Stimulated activated CD4-positive, alpha-beta T cell treated with anti-CD3 and anti-CD28 coated beads, TNF-alpha, amount 100 ng/mL, for 24 hours (primary cell): ENCODE measurements around the gene CYP3A5.
A peak's percentile ranks its signal among the peaks of the same experiment; 100 is the strongest.
"Not testable (repeated sequence)": the region's sequence is repeated elsewhere in the genome, so short reads cannot be mapped to it uniquely, and the experiment has no call there.

Experiments
- DNase-seq, 3 experiments: peaks; one replicate each; pipeline ENCODE4 v3.0.0-alpha.2; 2020; ENCODE audit warnings: low read depth in 3 of 3

The CYP3A5 gene

DNA sequence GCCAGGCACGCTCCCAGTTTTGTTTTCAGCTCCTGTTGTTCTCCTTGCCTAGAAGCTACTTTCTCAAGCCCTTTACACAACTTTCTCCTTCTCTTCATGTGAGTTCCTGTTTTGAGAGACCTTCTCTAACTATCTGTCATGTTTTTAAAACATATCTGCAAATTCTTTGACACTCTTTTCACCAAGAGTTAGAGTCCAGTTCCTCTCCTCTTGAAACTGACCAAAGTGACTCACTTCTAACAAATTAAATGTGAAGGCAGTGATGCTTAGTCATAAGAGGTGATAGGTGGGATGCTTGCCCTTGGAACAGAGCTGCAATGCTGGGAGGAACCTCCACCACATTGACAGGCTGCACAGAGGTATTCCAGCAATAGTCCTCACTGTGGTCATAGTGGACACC lies 37.8 kb downstream of the CYP3A5 start:
- no peak for DNase-seq

DNA sequence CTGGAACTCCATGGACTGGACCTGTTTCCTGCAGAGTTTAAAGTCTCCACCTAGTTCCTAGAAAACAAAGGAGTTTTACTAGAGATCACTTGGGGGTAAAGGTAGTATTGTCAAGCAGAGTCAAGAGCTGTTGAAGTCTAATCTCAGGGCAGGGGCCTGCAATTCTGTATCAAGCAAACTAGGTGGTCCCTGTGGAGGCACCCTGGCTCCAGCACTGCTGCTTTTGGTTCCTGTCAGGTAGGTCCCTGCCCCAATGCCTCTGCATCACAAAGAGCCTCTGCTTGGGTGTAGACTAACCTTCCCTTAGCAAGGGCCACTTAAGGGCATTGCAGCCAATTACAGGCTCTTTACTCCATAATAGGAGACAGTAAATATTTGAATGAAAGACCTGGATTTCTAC lies 40.5 kb downstream of the CYP3A5 start:
- DNase-seq, result no peak

DNA sequence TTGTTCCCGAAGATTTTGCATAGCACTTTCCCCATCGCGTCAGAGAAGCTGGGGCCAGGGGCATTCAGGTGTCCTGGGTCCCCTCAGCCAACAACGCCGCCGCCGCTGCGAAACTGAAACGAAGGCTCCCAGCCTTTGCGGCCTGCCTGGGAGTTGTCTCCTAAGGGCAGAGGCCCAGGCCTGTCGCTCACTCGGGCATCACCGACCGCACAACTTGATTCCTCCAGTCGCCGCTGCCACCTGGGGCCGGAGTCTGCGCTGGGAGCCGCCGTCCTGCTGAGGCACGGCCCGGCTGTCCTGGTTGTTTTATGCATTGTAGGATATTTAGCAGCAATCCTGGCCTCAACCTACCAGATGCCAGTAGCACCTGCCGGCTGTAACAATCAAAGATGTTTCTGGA lies 41.1 kb downstream of the CYP3A5 start:
- no peak for DNase-seq

DNA sequence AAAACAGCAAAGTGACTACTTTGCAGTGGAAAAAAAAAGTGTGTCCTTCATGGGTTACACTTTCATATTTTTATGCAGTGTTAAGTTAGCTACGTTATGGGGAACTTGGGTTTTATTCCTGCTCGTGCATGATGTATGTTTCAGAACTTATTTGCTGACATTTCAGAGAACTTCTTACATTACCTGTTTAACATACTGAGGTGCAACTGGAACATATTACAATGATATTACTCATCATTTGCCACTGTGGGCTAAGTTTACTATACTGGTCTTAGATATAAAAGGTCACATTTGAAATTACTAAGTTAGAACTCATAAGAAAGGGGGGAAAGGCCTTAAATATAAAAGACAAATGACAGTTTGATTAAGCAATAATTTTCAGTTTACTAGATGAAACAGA lies 42.4 kb downstream of the CYP3A5 start:
- not testable (repeated sequence) for DNase-seq

DNA sequence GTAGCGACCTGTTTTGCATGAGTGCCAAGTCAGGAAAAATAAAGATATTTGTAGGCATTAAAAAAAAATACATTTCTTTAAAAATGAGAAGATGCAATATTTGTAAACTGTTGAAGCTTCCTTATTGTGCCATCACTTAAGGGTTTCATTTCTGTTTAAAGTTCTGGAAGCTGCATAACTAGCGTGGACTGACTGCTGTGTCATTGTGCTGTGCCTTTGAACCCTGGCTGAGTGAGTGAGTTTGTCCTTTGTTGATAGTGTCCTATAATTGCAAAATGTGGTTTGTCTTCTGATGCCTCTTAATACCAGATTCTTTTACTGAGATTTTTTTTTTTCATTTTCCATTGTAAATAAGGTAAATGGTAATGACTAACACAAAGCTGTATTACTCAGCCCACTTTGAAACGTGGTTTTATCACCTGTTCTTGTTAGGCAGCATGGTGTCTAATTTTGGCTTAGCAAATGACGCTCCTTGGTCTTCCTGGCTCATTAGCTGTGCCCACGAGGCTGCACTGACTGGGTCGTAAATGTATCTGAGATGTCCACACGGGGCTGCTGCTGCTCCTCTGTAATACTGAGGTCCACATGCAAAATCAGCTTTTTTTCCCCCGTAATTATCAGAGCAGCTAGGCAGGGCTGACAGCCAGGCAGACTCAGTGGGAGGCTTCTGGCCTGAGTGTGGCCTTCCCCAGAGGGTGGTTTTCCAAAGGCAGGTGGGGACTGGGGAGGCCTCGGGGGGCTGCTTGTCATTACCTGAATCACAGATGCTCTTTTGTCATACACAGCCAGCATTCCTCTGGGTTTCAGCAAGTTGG lies 48.3 kb downstream of the CYP3A5 start:
- peak in 1 of 3 experiments; percentile 54 for DNase-seq

DNA sequence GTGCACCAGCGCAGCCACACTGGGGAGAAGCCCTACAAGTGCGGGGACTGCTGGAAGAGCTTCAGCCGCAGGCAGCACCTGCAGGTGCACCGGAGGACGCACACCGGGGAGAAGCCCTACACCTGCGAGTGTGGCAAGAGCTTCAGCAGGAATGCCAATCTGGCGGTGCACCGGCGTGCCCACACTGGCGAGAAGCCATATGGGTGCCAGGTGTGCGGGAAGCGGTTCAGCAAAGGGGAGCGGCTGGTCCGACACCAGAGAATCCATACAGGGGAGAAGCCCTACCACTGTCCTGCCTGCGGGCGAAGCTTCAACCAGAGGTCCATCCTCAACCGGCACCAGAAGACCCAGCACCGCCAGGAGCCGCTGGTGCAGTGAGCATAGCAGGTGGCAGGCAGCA lies 50.2 kb downstream of the CYP3A5 start:
- DNase-seq, result no peak

DNA sequence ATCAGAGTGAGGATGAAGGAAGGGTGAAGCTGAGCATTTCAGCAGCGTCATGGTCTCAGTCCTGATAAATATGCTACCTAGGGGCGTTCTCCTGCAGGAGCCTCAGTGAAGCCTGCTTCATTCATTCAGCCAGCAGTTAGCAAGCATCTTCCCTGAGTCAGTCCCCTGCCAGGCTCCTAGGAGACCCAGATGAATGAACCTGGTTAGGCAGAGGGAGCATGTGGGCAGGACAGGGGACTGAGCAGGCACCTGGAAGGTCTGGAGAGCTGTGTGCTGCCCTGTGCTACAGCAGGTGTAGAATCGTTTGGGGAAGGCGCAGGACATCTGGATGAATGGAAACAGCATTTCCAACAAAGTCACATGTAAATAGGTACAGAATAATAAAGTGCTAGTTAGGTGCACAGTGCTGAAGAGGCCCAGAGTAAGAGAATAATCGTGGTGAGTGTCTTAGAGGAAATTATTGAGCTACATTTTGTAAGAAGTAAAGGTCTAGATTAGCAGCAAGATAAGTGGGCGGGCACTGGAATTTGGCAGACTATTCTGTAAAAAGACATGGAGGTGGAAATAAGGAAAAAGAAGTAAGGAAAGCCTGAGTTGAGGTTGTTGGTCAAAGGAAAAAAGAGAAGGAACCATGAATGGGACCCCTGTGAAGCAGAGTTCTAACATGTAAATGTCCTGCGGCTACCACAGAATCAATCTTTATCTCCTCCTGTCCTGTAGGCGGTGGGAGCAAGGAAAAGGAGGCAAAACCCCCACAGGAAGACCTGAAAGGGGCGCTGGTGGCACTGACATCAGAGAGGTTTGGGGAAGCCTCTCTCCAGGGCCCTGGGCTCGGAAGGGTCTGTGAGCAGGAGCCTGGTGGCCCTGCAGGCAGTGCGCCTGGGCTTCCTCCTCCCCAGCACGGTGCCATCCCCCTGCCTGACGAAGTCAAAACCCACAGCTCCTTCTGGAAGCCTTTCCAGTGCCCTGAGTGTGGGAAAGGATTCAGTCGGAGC lies 51.0 kb downstream of the CYP3A5 start:
- DNase-seq, result no peak

DNA sequence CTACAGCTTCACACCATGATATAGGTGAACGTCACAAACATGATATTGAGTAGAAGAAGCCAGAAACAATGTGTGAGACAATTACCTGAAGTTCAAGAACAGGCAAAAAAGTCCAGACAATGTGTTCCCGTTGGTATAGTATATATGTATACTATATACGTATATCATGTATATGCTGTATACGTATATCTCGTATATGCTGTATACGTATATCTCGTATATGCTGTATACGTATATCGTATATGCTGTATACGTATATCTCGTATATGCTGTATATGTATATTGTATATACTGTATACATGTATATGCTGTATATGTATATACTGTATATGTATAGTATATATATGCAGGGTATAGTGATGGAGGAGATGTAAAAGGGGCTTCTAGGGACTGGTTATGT lies 52.3 kb downstream of the CYP3A5 start:
- no peak for DNase-seq

DNA sequence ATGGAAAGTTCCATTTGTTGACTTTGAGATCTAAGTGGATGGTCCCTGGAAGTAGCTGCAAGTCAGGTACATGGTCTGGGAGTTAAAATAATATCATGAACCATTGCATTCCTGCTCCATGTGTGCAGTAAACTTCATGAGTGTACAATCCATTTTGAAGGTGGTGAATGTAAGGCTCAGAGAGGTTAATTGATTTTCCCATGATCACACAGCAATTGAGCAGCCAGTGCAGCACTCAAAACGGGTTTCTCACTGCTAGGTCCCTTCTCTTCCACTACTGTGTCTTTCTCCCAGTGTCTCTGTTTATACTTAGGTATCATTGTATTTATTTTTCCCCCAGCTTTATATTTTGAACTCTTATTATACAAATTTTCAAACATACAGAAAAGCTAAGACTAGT lies 53.1 kb downstream of the CYP3A5 start:
- no peak for DNase-seq

DNA sequence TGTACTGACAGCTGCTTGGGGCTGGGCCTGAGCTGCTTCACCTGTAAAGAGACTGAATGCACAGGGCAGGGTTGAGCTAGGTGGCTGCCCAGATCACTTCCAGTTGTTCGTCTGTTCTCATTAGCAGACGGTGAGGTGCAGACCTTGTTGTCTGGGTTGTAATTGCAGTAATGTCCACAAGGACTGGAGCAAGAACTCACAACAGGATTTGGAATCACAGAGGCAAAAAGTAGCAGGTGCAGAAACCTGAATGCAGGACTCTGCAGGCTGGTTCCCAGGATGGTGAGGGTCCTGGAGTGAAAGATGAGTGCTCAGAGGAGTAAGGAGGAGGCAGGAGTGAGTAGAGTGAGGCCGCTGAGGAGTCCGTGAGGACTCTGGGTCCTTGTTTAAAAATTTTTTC lies 53.8 kb downstream of the CYP3A5 start:
- DNase-seq, result no peak

DNA sequence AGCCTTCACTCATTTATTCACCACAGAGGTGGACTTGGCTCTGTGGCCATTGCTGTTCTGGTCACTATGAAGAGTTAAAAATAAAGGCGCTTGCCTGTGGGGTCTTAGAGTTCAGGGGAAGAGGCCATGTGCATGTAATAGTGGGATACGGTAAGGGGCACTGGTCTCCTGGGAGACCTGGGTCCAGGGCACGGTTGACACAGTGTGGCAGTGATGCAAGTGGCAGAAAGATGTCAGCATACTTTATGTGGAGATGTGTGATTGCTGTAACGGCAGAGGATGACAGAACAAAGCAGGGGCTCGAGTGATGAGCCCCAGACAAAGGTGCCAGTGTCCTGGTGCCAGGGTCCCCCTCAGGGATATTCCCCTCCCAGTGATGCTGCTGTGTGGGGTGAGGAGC lies 54.5 kb downstream of the CYP3A5 start:
- no peak for DNase-seq

DNA sequence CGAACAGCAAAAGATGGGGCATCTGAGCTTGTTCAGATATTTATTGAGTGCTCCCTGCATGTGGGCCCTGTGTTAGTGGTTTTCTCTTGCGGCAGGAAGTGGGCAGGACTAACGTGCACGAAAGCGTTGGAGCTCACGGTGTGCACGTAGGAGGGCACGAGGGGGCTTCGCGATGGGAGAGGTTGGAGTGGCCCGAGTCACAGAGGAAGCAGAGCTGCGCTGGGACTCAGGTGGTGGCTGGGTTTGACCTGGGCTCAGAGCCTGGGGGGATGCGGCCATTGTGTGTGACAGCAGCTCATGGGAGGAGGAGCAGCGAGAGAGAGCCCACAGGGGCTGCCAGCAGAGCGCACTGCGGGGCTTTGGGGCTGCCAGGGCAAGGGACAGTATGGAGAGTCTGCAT lies 55.3 kb downstream of the CYP3A5 start:
- DNase-seq, result peak in 2 of 3 experiments; percentile 39 to 74

DNA sequence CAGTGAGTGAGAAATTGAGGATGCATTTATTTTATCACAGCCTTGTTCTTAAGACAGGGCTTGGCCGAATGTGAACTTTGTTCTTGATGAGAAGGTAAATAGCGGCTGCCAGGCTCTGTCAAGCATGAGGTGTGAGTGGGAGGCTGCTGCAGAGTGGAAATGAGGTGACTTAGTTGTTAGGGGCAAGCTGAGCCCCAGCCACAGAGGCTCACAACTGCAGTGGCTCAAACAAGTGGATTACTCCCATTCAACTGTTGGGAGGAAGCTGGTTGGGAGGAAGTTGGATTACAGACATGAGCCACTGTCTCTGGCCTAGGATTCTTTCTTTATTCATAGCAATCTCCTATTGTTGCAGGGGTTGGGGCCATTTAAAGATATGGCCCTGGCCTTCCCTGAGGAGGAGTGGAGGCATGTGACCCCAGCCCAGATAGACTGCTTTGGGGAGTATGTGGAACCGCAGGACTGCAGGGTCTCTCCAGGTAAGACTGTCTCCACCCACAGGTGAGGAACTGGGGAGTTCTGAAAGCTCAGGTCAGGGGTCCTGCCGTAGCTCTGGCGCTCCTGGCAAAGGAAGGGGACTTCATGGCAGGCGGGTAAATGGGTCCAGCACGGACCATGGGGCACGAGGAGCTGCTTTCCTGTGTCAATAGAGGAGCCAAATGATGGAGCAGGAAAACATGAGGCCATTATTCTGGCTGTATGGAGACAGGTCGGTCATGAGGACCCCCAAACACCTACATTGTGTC lies 55.9 kb downstream of the CYP3A5 start:
- DNase-seq, result peak in 1 of 3 experiments; percentile 45

DNA sequence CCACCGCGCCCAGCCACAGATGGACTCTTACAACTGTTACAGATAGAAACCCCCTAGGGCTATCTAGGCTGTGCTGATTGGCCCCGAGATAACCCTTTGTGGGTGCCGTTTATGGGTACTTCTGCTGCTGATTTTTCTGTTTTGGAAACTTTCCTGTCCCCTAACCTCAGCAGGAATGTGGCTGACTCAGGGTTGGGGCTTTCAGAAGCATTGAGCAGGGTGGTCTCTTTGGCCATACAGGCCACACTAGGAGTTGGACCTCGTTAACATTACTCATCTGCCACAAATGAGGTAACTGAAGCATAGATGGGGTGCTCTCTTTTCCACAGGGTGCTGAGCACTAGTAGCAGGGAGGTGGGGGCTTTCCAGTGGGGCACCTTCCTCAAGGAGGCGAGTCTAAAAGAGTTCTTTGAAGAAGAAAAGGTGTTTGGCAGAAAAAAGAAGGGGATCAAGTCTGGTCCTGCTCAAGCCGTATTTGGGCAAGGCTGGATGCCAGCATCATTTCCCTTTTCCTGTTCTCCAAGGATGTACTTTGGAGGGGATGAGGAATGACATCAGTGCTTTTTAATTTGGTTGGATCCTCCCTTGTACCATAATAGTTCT lies 56.6 kb downstream of the CYP3A5 start:
- DNase-seq, result peak in 1 of 3 experiments; percentile 44

DNA sequence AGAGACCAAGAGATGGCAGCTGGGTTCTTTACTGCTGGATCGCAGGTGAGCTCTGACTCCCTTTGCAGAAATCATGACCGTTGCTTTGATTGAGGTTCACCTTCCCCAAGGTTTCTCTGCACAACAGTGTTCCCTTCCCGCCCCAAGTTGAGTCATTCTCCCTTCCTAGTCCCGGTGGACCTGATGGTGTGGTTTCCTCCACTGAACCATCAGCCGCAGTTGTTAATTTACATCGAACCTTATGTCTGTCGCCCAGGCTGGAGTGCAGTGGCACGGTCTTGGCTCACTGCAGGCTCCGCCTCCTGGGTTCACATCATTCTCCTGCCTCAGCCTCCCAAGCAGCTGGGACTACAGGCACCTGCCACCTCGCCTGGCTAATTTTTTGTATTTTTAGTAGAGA lies 57.2 kb downstream of the CYP3A5 start:
- DNase-seq, result no peak

DNA sequence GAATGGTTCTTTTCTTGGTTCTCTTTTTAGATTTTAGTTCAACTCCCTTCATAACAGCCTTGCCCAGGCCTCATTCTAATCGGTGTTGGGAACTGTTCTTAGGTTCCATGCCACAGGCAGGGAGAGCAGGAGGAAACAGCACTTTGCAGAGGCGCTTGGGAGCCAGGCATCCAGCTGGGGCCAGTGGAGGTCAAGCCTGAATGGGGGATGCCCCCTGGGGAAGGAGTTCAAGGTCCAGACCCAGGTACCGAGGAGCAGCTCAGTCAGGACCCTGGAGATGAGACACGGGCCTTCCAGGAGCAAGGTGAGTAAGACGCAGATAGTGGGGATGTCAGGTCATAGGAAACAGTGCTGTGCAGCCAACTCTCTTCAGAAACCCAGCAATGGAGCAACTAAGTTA lies 58.5 kb downstream of the CYP3A5 start:
- DNase-seq, result no peak

DNA sequence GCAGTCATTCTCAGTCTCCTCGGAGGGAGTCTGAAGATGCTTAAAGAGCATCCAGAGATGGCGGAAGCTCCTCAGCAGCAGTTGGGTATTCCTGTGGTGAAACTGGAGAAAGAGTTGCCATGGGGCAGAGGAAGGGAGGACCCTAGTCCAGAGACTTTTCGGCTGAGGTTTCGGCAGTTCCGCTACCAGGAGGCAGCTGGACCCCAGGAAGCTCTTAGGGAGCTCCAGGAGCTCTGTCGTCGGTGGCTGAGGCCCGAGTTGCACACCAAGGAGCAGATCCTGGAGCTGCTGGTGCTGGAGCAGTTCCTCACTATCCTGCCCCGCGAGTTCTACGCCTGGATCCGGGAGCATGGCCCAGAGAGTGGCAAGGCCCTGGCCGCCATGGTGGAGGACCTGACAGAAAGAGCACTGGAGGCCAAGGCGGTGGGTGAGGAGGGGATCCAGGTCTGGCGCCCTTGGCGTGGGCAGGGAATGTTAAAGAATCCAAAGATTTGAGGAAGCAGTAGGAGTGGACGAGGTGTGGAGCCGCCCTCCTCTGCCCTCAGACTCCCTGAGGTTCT lies 60.1 kb downstream of the CYP3A5 start:
- no peak for DNase-seq

DNA sequence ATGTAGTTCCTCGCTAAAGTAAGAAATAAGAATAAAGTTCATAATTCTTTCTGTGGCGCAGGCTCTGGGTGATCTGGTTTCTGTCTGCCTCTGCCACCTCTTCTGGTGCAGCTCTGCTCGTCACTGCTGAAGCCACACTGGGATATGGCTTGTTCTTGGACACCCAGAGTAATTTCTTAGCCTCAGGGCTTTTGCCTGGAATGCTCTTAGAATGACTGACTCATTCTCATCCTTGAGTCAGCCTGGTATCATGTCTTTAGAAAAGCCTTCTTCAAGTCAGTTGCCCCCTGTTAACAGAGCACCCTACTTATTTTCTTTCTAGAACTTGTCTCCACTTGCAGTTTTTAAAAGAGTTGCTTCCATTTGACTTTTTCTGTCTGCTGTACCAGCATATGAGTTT lies 61.1 kb downstream of the CYP3A5 start:
- no peak for DNase-seq

DNA sequence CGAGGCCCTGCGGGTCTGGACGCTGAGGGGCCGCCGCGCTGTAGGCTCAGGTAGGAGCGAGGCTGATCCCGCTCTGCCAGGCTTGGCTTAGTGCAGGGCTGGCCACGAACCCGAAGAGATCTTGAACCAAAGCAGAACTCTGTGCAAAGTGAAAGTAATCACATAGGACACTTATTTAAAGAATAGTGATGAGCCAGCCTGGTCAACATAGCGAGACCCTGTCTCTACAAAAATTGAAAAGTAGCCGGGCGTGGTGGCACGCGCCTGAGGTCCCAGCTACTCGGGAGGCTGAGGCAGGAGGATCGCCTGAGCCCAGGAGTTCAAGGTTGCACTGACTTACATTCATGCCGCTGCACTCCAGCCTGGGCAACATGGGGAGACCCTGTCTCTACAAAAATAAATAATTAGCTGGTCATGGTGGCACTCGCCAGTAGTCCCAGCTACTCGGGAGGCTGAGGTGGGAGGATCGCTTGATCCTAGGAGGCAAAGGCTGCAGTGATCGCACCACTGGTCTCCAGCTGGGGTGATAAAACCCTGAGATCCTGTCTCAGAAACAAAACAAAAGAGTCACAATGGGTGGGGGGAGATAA lies 62.5 kb downstream of the CYP3A5 start:
- DNase-seq, result no peak

DNA sequence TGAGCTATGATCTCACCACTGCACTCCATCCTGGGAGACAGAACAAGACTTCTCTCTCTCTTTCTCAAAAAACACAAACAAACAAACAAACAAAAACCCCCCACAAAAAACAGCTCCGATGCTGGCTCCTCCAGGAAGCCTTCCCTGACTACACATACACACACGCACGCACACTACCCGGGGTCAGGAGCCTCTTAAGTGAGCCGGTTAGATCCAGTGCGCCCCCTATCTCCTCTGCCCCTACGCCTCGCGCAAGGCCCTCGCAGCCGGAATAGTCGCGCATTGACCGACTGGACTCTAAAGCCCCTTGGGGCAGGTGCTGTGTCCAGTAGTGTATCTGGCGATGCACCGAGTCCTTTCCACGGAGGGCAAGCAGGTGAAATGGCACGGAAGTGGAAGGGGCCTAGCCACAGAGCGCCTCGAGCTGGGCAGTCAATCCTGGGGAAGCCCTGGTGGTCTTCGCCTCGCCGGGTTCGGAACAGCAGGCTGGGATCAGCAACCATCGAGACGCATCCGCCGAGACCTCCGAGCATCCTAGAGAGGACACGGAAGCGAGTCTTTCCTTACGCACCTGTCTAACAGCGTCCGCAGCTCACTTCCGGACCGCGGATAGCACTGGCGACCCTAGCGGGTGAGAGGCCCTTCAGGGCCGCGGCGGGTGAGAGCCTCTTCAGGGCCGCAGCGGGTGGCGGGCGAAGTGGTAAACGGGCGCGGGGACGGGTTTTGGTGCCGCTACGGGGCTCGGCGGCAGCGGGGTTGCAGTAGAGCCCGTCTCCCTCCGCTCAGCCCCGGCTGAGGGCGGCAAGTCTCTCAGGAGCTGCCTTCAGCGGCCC lies 63.2 kb downstream of the CYP3A5 start, which contains the start of gene ZSCAN25:
ZSCAN25 (plus strand) TSS at position 588 of the 833 bp plus-strand sequence. CDS start 2,661 bp downstream, outside the sequence.
- peak; percentile 77 to 88 (median 79) for DNase-seq
